GM21786 (cell line): ENCODE results near the gene TNRC18.
A peak's percentile ranks its signal among the peaks of the same experiment; 100 is the strongest.

ENCODE experiments used
- ATAC-seq: cut with Tn5 transposase; IDR thresholded peaks from one replicate; pipeline ENCODE4 v1.9.1; 2021; ENCODE audit not compliant: unreplicated experiment

Gene TNRC18

GRCh38 chr7:5408777-5409176, 14.9 kb downstream of the TNRC18 start:
- no peak for ATAC-seq

- no peak for ATAC-seq
These were observed 16.4 kb downstream of the TNRC18 start for GRCh38 chr7:5406957-5407945.

GRCh38 chr7:5404421-5404826, 19.2 kb downstream of the TNRC18 start:
- ATAC-seq: no peak

GRCh38 chr7:5403442-5403841, 20.2 kb downstream of the TNRC18 start:
- no peak for ATAC-seq

GRCh38 chr7:5397736-5398135, 25.9 kb downstream of the TNRC18 start:
- no peak for ATAC-seq

- peak; percentile 76 for ATAC-seq
These were observed 26.5 kb downstream of the TNRC18 start for GRCh38 chr7:5396999-5397663.

- ATAC-seq: peak; percentile 54
These were observed 27.1 kb downstream of the TNRC18 start for GRCh38 chr7:5396542-5396941.

- ATAC-seq: no peak
These were observed 28.4 kb downstream of the TNRC18 start for GRCh38 chr7:5395246-5395645.

- no peak for ATAC-seq
These were observed 29.1 kb downstream of the TNRC18 start for GRCh38 chr7:5394264-5395105.

GRCh38 chr7:5393748-5394147, 29.9 kb downstream of the TNRC18 start:
- no peak for ATAC-seq

GRCh38 chr7:5393328-5393727, 30.3 kb downstream of the TNRC18 start:
- no peak for ATAC-seq

- no peak for ATAC-seq
These were observed 32.7 kb downstream of the TNRC18 start for GRCh38 chr7:5390918-5391317.

GRCh38 chr7:5388905-5389433, 34.7 kb downstream of the TNRC18 start:
- ATAC-seq: no peak

- no peak for ATAC-seq
These were observed 35.2 kb downstream of the TNRC18 start for GRCh38 chr7:5388273-5388901.

- ATAC-seq: no peak
These were observed 35.9 kb downstream of the TNRC18 start for GRCh38 chr7:5387711-5388245.

GRCh38 chr7:5384618-5385017, 39.0 kb downstream of the TNRC18 start:
- no peak for ATAC-seq

GRCh38 chr7:5383314-5384098, 40.1 kb downstream of the TNRC18 start:
- no peak for ATAC-seq

- no peak for ATAC-seq
These were observed 41.2 kb downstream of the TNRC18 start for GRCh38 chr7:5382281-5382892.
